VCaP (cell line): Measurements from ENCODE around the gene CCDC59.
A peak's percentile ranks its signal among the peaks of the same experiment; 100 is the strongest.

Source experiments
- H3K27ac ChIP-seq: fragments of 450-650 bp; 2 replicates; pipeline ENCODE4 v1.5.1; 2017
- CTCF ChIP-seq: fragments of 450-650 bp; conservative IDR thresholded peaks from 2 replicates; pipeline ENCODE4 v1.5.1; 2017; ENCODE audit warnings: mild to moderate bottlenecking, moderate library complexity

CCDC59 gene, protein sequence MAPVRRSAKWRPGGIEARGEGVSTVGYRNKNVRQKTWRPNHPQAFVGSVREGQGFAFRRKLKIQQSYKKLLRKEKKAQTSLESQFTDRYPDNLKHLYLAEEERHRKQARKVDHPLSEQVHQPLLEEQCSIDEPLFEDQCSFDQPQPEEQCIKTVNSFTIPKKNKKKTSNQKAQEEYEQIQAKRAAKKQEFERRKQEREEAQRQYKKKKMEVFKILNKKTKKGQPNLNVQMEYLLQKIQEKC

DNA sequence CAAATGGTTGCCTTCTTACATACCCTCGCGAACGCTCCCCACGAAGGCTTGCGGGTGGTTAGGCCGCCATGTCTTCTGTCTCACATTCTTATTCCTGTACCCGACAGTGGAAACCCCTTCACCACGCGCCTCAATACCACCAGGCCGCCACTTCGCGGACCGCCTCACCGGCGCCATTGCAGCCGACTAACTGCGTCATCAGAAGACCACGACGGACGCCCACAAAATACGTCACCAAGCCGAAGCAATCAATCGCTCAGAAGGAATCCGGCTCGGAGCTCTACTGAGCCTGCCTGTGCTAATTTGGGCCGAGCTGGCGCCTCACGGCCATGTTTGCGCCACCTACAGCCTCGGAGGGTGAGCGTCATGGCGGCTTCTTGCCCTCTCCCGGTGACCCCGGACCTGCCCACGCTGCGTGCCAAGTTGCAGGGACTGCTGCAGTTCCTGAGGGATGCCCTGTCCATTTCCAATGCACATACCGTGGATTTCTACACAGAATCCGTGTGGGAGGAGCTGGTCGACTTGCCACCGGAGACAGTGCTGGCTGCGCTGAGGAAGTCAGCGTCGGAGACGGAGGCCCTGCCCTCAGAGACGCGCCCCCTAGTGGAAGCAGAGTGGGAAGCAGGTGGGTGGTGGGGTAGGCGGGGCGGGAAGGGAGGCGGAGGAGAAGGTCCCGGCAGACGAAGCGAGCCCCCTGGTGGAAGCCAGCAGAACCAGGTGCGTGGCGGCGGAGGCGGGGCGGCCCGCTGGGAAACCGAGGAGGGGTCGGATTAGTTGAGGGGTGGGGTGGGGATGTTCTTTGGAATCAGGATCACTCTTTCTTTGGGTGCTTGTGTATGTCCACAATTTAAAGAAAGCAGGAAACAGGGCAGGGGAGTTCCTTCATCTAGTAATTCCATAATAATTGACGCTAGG lies at the start of gene CCDC59, which contains the start of gene METTL25:
Gene CCDC59, minus strand, starts transcription at position 188 of the 915 bp plus-strand sequence. Its CDS starts 11 bp downstream, at position 177.
Gene METTL25, plus strand, starts transcription at position 330 of the 915 bp plus-strand sequence. Its CDS starts 37 bp downstream, at position 367.
- peak; percentile 100 for TF ChIP-seq CTCF

GRCh38 chr12:82407481-82407880 lies 49.3 kb upstream of the CCDC59 start:
- TF ChIP-seq CTCF = no peak
- H3K27ac ChIP-seq = peak overlapping the region; percentile 41; the same call in 1 of the 2 replicates

More for the DNA sequence above, at the start of gene CCDC59, which contains the start of gene METTL25:
- peak within 1 kb of the TSS; percentile 96 for H3K27ac ChIP-seq

DNA sequence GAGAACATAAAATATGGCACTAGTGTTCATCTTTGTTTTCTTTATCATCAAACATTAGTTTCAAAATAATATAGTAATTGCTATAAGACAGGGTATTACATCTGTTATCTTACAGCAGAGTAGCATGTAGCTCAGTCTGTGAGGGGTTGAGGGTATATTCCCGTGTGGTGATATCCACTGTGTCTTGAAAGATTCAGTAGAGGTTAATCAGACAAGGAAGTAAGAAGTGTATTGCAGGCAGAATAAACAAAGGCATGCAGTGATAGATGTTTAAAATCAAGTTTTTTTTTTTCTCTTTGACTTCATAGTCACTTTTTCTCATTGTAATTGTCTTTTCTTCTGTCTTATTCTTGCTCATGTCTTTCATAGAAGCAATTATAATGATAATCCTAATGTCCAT lies 48.5 kb upstream of the CCDC59 start:
- no peak overlapping the region for H3K27ac ChIP-seq
- no peak for TF ChIP-seq CTCF

- TF ChIP-seq CTCF = no peak
These were observed 42.6 kb upstream of the CCDC59 start for GRCh38 chr12:82400819-82401218.

DNA sequence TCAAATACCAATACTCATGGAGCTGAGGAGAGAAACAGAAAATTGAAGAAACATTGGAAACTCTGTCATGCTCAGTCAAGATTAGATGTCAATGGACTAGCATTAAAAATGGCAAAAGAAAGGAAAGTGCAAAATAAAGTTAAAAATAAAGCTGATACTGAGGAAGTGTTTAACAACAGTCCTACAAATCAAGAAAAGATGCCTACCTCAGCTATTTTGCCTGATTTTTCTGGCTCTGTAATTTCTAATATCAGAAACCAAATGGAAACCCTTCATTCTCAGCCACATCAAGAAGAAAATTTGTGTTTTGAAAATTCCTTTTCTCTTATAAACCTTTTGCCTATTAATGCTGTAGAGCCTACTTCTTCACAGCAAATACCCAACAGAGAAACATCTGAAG lies 40.7 kb upstream of the CCDC59 start:
- no peak overlapping the region for H3K27ac ChIP-seq
- TF ChIP-seq CTCF = no peak

More at GRCh38 chr12:82400819-82401218, 42.6 kb upstream of the CCDC59 start:
- no peak overlapping the region for H3K27ac ChIP-seq

- no peak overlapping the region for H3K27ac ChIP-seq
- peak; percentile 86 for TF ChIP-seq CTCF
These were observed 25.9 kb upstream of the CCDC59 start for GRCh38 chr12:82383930-82384552.

GRCh38 chr12:82378997-82379396 lies 20.8 kb upstream of the CCDC59 start:
- TF ChIP-seq CTCF = no peak
- no peak overlapping the region for H3K27ac ChIP-seq
